Measurements from ENCODE around the gene HPD. TPM values are rescaled to one million over a fixed set of nuclear protein-coding genes. Genes with fewer than 3 reads are reported as not detected.

Gene HPD
- total RNA-seq, 1 experiment from 2014 or later, result 0.39 TPM

DNA sequence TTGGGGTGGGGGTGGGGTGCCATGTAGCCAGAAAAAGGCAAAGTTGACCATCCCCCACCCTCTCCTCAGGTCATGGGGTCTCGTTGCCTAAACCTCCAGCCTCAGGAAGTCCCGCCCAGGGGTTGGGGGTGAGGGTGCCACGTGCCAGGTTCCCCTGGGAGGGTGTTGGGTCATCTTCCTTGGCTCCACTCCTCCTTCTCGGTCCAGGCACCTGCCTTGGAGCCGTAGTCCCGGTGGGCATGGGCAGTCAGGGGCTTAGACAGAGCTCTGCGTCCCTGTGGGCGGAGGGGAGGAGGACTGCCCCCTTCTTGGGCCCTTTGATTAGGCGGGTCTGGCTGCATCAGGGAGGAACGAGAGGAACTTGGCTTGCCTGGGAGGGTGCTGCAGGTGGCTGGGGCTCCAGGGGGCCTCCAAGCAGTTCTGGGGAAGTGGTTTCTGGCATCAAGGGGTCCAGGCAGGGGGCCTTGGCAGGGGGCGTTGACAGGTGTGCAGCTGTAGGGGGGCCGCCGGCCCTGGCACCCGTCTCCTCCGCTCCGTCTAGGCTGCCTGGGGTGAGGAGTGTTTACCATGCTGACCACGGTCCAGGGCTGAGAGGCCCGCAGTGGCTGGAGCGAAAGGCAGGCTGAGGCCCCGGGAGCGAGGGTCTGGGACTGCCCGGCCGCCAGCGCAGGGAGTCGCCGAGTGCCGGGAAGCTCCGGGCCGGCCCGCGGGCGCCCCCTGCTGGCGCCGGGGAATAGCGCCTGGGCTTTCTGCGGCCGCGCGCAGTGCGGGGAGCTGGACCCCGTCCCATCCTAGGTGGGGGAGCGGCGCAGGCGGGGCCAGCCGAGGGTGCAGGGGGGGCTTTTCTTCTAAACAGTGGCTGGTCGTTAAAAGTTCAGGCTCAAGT, 47.0 kb downstream of the HPD start (continued):
- TF ChIP-seq, protein P1, sequence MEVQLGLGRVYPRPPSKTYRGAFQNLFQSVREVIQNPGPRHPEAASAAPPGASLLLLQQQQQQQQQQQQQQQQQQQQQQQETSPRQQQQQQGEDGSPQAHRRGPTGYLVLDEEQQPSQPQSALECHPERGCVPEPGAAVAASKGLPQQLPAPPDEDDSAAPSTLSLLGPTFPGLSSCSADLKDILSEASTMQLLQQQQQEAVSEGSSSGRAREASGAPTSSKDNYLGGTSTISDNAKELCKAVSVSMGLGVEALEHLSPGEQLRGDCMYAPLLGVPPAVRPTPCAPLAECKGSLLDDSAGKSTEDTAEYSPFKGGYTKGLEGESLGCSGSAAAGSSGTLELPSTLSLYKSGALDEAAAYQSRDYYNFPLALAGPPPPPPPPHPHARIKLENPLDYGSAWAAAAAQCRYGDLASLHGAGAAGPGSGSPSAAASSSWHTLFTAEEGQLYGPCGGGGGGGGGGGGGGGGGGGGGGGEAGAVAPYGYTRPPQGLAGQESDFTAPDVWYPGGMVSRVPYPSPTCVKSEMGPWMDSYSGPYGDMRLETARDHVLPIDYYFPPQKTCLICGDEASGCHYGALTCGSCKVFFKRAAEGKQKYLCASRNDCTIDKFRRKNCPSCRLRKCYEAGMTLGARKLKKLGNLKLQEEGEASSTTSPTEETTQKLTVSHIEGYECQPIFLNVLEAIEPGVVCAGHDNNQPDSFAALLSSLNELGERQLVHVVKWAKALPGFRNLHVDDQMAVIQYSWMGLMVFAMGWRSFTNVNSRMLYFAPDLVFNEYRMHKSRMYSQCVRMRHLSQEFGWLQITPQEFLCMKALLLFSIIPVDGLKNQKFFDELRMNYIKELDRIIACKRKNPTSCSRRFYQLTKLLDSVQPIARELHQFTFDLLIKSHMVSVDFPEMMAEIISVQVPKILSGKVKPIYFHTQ (CRISPR knock-in tag; IDR thresholded peaks at IDR 0.05), result no peak
- TF ChIP-seq CREM (CRISPR knock-in tag; IDR thresholded peaks at IDR 0.05) (no peak), GTF2I (CRISPR knock-in tag; conservative IDR thresholded peaks at IDR 0.05) (no peak), ZNF121 (CRISPR knock-in tag; IDR thresholded peaks at IDR 0.05) (peak; percentile 73), RELA (CRISPR knock-in tag; IDR thresholded peaks at IDR 0.05; ENCODE audit: borderline replicate concordance) (no peak), CBFB (CRISPR knock-in tag; IDR thresholded peaks at IDR 0.05; ENCODE audit: low read depth) (no peak), JUN (CRISPR knock-in tag; IDR thresholded peaks at IDR 0.05) (no peak), ZNF396 (CRISPR knock-in tag; IDR thresholded peaks at IDR 0.05; ENCODE audit: borderline replicate concordance) (no peak), CREB1 (CRISPR knock-in tag; IDR thresholded peaks at IDR 0.05) (no peak)
- TF ChIP-seq, protein P2, sequence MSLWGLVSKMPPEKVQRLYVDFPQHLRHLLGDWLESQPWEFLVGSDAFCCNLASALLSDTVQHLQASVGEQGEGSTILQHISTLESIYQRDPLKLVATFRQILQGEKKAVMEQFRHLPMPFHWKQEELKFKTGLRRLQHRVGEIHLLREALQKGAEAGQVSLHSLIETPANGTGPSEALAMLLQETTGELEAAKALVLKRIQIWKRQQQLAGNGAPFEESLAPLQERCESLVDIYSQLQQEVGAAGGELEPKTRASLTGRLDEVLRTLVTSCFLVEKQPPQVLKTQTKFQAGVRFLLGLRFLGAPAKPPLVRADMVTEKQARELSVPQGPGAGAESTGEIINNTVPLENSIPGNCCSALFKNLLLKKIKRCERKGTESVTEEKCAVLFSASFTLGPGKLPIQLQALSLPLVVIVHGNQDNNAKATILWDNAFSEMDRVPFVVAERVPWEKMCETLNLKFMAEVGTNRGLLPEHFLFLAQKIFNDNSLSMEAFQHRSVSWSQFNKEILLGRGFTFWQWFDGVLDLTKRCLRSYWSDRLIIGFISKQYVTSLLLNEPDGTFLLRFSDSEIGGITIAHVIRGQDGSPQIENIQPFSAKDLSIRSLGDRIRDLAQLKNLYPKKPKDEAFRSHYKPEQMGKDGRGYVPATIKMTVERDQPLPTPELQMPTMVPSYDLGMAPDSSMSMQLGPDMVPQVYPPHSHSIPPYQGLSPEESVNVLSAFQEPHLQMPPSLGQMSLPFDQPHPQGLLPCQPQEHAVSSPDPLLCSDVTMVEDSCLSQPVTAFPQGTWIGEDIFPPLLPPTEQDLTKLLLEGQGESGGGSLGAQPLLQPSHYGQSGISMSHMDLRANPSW (CRISPR knock-in tag; conservative IDR thresholded peaks at IDR 0.05; ENCODE audit: low read depth), result no peak
- TF ChIP-seq, protein P3, sequence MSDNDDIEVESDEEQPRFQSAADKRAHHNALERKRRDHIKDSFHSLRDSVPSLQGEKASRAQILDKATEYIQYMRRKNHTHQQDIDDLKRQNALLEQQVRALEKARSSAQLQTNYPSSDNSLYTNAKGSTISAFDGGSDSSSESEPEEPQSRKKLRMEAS (CRISPR knock-in tag; IDR thresholded peaks at IDR 0.05), result peak; percentile 91
- TF ChIP-seq, protein P4, sequence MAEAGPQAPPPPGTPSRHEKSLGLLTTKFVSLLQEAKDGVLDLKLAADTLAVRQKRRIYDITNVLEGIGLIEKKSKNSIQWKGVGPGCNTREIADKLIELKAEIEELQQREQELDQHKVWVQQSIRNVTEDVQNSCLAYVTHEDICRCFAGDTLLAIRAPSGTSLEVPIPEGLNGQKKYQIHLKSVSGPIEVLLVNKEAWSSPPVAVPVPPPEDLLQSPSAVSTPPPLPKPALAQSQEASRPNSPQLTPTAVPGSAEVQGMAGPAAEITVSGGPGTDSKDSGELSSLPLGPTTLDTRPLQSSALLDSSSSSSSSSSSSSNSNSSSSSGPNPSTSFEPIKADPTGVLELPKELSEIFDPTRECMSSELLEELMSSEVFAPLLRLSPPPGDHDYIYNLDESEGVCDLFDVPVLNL (CRISPR knock-in tag; IDR thresholded peaks at IDR 0.05; ENCODE audit: borderline replicate concordance, low read depth), result 0 out of 2 replicates have a peak, but pooled peaks have one; percentile 29
- TF ChIP-seq, protein P5, sequence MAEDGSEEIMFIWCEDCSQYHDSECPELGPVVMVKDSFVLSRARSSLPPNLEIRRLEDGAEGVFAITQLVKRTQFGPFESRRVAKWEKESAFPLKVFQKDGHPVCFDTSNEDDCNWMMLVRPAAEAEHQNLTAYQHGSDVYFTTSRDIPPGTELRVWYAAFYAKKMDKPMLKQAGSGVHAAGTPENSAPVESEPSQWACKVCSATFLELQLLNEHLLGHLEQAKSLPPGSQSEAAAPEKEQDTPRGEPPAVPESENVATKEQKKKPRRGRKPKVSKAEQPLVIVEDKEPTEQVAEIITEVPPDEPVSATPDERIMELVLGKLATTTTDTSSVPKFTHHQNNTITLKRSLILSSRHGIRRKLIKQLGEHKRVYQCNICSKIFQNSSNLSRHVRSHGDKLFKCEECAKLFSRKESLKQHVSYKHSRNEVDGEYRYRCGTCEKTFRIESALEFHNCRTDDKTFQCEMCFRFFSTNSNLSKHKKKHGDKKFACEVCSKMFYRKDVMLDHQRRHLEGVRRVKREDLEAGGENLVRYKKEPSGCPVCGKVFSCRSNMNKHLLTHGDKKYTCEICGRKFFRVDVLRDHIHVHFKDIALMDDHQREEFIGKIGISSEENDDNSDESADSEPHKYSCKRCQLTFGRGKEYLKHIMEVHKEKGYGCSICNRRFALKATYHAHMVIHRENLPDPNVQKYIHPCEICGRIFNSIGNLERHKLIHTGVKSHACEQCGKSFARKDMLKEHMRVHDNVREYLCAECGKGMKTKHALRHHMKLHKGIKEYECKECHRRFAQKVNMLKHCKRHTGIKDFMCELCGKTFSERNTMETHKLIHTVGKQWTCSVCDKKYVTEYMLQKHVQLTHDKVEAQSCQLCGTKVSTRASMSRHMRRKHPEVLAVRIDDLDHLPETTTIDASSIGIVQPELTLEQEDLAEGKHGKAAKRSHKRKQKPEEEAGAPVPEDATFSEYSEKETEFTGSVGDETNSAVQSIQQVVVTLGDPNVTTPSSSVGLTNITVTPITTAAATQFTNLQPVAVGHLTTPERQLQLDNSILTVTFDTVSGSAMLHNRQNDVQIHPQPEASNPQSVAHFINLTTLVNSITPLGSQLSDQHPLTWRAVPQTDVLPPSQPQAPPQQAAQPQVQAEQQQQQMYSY (CRISPR knock-in tag; IDR thresholded peaks at IDR 0.05), result peak; percentile 82
- TF ChIP-seq, protein P6, sequence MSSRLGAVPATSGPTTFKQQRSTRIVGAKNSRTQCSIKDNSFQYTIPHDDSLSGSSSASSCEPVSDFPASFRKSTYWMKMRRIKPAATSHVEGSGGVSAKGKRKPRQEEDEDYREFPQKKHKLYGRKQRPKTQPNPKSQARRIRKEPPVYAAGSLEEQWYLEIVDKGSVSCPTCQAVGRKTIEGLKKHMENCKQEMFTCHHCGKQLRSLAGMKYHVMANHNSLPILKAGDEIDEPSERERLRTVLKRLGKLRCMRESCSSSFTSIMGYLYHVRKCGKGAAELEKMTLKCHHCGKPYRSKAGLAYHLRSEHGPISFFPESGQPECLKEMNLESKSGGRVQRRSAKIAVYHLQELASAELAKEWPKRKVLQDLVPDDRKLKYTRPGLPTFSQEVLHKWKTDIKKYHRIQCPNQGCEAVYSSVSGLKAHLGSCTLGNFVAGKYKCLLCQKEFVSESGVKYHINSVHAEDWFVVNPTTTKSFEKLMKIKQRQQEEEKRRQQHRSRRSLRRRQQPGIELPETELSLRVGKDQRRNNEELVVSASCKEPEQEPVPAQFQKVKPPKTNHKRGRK (CRISPR knock-in tag; IDR thresholded peaks at IDR 0.05; ENCODE audit: borderline replicate concordance), result no peak
